NCI-H2107 (cell line): ENCODE results near the gene NFATC1.
A peak's percentile ranks its signal among the peaks of the same experiment; 100 is the strongest.

Experiments
- DNase-seq: peaks from one replicate; lab custom pipeline; 2025; lab: John Stamatoyannopoulos, UW

The NFATC1 gene

DNA sequence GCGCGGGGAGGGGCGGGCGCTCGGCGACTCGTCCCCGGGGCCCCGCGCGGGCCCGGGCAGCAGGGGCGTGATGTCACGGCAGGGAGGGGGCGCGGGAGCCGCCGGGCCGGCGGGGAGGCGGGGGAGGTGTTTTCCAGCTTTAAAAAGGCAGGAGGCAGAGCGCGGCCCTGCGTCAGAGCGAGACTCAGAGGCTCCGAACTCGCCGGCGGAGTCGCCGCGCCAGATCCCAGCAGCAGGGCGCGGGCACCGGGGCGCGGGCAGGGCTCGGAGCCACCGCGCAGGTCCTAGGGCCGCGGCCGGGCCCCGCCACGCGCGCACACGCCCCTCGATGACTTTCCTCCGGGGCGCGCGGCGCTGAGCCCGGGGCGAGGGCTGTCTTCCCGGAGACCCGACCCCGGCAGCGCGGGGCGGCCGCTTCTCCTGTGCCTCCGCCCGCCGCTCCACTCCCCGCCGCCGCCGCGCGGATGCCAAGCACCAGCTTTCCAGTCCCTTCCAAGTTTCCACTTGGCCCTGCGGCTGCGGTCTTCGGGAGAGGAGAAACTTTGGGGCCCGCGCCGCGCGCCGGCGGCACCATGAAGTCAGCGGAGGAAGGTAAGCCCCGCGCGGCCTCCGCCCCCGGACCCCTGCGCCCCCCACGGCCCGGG lies at the start of gene NFATC1:
Gene NFATC1, plus strand, starts transcription at position 170 of the 644 bp plus-strand sequence. Its CDS starts 295 bp downstream, at position 465.
- DNase-seq: no peak

DNA sequence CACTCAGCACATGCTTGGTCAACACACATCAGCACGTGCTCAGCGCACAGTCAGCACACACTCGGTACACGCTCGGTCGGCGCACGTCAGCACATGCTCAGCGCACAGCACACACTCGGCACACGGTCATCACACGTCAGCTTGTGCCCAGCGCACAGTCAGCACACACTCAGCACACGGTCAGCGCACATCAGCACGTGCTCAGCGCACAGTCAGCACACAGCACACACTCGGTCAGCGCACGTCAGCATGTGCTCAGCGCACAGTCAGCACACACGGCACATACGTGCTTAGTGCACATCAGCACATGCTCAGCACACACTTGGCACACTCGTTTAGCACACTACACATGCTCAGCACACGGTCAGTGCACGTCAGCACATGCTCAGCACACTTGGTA lies 49.7 kb upstream of the NFATC1 start:
- no peak for DNase-seq

DNA sequence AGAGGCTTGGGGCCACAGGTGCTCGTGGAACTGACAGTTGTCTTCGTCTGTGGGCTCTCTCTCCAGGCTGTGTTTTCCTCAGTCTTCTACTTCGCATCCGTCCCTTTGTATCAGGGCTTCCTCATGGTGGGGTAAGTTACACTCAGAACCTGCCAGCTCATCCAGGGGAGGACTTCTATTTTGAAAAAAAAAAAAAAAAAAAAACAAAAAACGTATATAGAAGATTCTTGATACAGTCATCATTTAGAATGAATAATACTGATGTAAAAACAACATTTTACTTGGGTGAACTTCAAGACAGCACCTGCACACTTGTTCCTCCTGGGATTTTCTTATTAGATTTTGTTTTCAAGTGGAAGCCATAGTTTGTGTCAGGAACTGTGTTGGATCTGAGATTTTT lies 47.7 kb upstream of the NFATC1 start:
- DNase-seq: no peak

DNA sequence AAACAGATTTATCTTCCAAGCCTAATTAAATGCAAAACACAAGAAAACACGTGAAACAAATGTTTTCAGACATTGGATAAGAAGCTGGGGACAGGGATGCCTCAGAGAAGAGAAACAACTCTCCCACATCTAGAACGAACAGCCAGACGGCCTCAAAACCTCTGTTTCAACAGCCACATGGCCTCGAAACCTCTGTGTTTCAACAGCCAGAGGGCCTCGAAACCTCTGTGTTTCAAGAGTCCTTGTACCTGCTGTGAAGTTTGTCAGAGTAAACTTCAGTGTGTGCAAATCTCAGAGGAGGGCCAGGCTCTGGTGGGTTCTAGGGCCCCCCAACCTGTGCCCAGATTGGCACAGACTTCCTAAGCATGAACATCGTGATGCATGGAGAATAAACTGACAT lies 43.3 kb upstream of the NFATC1 start:
- DNase-seq: no peak

DNA sequence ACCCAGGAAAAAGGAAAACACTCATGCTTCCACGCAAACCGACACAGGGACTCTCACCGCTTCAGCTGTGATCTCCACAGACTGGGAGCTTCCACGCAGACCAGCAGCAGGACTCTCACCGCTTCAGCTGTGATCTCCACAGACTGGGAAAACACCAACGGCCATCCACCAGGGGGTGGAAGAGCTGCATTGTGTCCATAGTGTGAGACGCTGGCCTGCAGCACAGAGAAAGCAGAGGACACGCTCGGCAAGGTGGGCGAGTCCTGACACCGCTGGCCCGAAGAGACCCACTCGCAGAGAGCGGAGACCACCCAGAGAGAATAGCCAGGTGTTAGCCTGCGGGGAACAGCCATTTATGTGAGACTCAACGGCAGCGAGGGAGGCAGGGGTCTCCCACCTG lies 42.5 kb upstream of the NFATC1 start:
- DNase-seq: no peak

DNA sequence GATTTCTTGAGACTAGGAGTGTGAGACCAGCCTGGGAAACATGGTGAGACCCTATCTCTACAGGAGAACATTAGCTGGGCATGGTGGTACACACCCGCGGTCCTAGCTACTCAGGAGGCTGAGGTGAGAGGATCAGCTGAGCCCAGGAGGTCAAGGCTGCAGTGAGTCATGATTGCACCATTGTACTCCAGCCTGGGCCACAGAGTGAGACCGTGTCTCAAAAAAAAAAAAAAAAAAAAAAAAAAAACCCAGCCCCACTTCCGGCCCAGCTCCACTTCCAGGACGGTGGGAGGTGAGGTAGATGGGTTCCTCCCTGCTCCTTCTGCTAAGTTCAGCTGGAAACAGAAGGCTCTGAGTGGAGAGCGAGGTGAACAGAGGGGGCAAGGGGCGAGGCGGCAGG lies 41.4 kb upstream of the NFATC1 start:
- DNase-seq: no peak

DNA sequence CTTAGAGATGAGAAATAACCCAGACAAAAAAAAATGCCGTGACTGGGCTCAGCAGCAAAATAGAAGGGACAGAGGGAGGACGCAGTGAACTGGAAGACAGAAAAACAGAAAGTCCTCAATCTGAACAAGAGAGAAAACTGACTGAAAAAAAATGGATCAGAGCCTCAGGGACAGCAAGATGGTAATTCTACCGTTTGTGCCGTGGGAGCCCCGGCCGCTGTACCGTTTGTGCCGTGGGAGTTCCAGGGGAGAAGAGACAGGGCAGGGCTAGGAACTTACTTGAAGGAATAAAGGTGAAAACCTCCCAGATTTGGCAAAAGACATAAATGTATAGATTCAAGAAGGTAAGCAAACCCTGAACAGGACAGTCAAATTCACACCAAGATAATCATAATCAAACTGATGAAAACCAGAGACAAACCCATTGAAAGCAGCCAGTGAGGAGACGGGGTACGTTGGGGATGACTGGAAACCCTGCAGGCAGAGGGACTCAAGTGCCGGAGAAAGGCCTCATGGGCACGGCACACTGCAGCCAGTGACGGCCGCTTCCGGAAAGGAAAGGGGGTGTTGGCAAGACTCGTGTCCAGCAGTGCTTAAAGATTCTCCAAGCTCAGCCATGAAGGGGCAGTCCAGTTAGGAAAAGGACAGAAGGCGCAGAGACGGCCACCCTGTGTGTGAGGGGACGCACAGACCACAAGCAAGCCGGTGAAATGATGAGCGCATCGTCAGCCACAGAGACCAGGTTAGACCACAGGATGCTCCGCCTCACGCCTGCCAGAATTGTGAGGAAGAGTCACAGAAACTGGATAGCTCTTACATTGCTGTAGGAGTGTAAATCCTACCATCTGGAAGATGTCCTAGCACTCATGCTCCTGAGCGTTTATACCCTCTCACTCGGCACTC lies 40.0 kb upstream of the NFATC1 start:
- DNase-seq: no peak

DNA sequence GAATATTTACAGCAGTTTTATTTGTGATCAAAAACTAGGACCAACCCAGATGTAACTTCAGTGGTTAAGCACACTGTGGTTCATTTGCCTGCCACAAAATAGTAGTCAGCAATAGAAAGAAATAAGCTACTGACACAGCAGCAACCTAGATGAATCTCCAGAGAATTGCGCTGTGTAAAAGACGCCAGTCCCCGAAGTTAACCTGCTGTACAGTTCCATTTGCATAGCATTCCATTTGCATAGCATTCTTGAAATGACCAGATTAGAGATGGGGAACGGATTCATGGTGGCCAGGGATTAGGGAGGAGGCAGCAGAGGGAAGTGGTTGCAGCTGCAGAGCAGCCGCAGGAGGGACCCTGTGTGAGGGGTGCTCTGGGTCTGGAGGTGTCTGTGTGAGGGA lies 39.3 kb upstream of the NFATC1 start:
- DNase-seq: no peak

DNA sequence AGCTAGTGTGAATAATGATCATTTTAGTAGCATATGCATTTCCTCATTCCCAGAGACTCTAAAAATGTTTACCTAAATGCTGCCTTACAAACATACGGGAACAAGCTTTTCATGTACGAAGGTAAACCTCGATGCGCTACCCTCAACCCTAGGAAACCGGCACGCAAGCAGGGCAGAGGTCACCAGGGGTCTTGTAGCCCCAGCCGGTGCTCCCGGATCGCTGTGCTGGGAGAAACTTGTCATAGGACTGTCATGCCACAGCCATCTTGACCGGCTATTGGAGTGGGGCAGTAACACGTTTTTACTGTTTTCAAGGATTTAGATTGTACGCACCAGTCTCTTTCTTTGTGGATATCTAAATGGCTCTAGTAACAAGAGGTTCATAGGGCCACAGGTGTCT lies 34.8 kb upstream of the NFATC1 start:
- DNase-seq: no peak

DNA sequence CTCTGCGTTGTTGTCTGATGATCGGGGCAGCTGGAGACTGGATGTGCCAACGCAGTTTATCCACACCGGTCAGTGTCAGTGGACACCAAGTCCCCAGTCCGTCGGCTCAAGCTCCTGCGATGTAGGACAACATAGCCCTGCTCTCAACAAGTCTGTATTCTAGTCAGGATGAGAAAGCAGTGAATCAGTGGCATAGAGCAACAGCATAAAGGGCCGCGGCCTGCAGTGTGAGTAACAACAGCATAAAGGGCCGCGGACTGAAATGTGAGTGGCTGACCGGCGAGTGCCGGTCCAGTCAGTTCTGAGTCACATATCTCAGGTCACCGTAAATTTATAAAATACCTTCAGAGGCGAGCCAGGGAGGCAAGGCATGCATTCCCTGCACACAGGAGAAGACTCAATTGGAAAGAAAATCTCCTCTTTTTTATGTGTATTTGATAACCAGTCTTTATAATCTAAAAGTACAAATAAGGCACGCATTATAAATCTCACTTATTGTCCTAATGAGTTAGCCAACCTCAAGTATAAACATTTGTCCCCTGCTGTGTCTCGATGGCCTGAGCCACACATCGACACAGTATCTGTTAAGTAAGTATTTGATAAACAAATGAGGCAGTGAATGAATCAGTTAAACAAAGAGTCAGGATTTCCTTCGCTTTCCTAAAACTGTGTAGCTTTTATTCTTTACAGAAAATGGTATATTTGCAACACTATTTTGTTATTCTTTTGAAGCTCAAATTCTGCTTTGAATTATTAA lies 33.8 kb upstream of the NFATC1 start:
- no peak for DNase-seq

DNA sequence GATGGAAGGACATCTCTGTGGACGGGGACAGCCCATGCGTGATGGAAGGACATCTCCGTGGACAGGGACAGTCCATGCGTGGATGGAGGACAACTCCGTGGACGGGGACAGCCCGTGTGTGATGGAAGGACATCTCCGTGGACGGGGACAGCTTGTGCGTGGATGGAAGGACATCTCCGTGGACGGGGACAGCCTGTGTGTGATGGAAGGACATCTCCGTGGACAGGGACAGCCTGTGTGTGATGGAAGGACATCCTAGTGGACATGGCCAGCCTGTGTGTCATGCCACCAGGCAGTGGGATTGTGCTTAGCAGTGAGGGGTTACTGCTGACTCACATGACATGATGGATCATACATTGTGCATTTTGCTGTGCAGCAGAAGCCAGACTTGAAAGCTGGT lies 30.0 kb upstream of the NFATC1 start:
- no peak for DNase-seq

DNA sequence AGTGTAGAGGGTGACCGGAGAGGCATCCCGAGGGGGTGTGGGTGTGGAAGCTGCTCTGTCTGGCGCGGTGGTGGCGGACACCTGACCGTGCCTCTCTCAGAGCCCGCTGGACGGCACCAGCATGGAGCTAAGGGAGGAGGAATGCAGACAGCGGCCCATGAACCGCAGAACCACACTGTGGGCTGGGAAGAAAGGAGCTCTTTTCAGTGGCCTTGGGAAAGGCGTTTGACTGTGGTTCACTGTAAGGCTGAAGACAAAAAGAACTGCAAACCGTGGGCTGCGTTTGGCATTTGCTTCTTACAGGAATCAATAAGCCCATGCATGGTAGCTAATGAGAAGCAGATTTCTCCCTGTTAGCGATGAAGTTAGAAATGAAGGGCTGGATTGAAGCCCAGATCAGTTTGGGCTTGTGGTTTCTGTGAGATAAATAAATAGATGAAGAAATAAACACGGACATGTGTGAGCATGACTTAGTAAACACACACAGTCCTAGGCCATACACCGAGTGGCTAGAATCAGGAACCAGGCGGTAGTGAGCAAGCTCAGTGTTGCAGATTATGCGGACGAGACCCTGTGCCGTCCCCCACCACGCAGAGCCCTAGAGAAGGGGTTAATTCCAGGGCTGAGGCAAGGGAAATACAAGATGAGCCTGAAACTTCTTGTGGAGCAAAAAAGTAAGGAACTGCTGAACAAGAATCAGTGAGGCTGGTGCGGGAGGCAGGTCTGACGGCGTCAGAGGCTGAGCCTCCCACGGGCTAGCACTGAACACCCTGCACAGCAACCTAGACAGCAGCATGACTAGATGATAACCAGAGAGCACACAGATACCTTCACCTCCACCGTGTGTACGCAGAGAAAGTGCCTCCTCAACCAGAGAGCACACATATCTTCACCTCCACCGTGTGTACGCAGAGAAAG lies 29.3 kb upstream of the NFATC1 start:
- DNase-seq: peak; percentile 30

DNA sequence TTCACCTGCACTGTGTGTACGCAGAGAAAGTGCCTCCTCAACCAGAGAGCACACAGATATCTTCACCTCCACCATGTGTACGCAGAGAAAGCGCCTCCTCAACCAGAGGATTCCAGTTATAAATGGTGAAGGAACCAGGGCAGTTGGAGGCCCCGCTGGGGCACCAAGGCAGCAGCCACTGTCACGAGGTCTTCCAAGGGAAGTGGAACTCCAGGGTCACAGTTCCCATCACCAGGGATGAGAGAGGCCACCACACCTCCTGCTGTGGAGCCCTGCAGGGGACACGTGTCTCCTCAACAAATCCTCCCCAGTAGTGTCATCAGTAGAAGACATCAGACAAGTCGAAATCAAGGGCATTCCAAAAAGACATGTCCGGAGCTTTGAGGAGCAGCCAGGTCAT lies 28.2 kb upstream of the NFATC1 start:
- DNase-seq: no peak

DNA sequence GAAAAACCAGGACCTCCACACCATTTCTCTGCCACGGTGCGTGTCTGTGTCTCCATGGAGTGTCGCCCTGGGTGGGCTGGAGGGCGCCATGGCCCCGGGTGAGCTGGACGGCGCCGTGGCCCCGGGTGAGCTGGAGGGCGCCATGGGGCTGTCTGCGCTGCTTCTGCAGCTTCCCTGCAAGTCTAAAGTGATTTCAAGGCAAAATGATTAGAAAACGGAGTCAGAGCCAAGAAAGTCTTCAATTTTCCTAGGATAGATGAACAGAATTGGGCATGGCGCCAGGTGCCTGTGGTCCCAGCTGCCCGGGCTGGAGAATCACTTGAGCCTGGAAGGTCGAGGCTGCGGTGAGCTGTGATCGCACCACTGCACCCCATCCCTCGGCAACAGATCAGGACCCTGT lies 27.7 kb upstream of the NFATC1 start:
- no peak for DNase-seq

DNA sequence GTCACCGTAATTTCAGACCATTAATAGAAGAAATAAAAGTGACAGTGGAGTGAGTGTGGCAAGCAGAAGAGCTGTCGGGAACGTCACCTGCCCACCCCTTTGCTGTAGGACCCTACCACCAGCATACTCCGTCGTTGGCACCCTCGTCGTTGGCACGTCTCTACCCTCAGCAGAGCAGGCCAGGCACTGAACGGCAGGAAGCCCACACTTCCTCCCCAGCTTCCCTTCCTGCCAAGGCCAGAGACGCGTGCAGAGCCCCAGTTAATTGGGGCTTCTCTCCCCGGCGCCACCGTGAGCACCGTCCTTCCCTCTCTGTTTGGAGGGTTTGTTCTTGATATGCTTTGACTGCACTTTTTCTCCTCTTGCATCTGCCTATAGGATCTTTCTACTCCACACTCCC lies 27.0 kb upstream of the NFATC1 start:
- DNase-seq: no peak

DNA sequence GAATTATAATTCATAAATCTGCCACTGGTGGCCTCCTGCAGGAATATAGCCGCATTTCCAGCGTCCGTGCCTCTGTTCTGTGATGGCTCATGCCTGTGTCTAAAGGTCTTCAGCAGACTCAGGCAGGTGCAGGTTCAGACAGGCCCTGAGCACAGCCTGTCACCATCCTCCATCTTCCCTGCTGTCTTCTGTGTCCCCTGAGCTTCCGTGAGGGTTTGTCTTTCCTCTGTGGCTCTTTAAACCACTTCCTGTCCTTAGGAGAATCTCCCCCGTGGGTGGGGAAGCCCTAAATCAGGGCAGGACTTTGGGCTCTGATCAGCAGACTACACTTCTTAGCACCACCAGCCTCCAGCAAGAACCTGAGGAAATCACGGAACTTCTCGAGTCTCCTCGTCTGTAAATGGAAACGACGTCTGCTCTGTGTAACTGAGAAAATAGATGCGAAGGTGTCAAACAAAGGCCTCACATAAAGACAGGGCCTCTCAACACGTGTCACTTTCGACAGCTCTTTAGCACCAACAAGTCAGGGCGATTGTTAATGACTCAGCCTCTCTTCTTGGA lies 24.1 kb upstream of the NFATC1 start:
- no peak for DNase-seq

DNA sequence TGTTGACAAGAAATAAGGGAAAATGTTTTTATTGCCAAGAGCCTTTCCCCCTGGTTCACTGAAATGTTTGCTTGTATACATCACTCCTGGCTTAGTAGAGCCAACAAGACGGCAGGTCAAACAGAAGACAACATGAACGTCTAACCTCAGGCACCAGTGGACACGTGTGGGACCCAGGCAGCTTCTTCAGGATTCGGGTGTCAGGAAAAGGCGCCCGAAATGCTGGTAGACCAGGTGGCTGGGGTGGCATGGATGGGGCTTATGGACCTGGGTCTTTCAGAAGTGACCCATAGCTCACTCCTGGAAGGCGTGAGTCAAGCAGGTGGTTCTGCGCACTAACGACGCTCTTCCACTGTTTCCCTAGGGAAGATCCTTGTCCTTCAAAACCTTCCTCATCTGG lies 23.3 kb upstream of the NFATC1 start:
- no peak for DNase-seq

DNA sequence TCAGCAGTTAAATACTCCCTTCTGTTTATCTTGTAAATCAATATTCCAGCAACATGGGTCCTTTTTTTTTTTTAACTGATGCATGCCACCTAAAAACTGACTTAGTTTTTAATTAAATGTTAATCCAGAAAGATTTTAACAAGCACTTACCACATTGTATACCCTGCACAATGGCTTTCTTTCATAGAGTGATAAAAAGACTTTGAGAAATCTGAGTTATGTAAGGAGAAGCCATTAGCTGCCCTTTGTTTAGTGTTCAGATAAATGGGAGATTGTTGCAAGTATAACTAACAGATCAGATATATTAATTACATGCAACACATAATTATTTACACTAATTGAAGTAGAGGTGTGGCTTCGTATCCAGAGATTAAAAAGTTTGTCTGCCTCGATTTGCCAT lies 22.7 kb upstream of the NFATC1 start:
- DNase-seq: no peak

DNA sequence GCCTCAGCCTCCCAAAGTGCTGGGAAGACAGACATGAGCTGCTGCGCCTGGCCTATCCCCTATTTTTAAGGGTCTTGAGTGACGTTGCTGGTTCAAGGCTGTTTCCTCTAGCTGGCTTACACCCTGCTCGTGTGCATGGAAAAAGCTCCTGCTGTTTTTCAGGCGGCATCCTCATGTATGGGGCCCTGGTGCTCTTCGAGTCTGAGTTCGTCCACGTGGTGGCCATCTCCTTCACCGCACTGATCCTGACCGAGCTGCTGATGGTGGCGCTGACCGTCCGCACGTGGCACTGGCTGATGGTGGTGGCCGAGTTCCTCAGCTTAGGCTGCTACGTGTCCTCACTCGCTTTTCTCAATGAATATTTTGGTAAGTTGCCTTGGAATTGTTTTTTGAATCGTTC lies 22.0 kb upstream of the NFATC1 start:
- DNase-seq: no peak

DNA sequence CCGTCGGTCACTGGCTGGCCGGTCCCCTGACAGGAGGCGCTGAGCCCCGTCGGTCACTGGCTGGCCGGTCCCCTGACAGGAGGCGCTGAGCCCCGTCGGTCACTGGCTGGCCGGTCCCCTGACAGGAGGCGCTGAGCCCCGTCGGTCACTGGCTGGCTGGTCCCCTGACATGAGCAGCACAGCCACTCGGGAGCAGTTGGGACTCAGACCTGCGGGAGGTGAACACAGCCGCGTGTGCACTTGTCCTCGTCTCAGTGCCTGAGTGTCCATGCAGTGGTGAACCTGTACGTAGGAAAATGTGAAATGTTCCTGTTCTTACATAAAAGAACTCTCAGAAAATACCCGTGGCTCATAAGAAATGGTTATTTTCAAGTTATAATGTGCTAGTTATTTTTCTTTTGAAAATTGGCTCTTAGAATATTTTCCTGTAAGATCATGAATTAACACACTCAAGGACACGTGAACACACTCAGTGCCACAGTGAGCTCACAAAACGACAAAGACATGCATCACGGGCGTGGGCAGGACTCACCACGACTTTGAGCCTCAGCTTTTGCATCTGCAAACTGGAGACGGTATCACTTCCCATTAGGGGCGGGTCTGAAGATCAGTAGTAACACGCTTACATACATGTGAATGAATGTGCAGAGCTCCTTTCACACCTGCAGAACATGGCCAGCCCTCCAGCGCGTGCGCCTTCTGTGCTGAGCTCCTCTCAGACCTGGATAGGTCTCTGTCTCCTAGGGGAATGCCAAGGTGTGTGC lies 21.1 kb upstream of the NFATC1 start:
- DNase-seq: no peak
